CD14-positive monocyte (primary cell): Measurements from ENCODE around the gene DDI2. TPM values are rescaled to one million over a fixed set of nuclear protein-coding genes. Genes with fewer than 3 reads are reported as not detected.

Experiments
- DNase-seq, 3 donors: peaks; one replicate each; pipeline ENCODE4 v3.0.0-alpha.2; 2011 to 2022
- H2AFZ ChIP-seq: 2 replicates; pipeline ENCODE4 v1.6.0; 2012; ENCODE audit warnings: mild to moderate bottlenecking, low read depth, low read length, inconsistent platforms; ENCODE audit not compliant: insufficient read depth, poor library complexity, severe bottlenecking
- H3K27ac ChIP-seq, 2 donors: 1 replicate in 1 of 2; 2 replicates in 1 of 2; pipeline ENCODE4 v1.5.1; 2012 to 2013; ENCODE audit warnings: low read length in 2 of 2, control low read depth in 1 of 2, inconsistent platforms in 1 of 2, low read depth in 1 of 2, mild to moderate bottlenecking in 1 of 2
- H3K27me3 ChIP-seq, 2 donors: one replicate each; pipeline versions ENCODE4 v1.6.0 to v1.6.1; 2011 to 2013; ENCODE audit warnings: low read length in 2 of 2; ENCODE audit not compliant: control insufficient read depth in 2 of 2, insufficient read depth in 2 of 2
- H3K36me3 ChIP-seq, 2 donors: replicated peaks in 1 of 2; 1 replicate in 1 of 2; 2 replicates in 1 of 2; pipeline versions ENCODE4 v1.5.1 to v1.6.1; 2012 to 2013; ENCODE audit warnings: low read length in 2 of 2, control low read depth in 1 of 2, inconsistent platforms in 1 of 2, mild to moderate bottlenecking in 1 of 2; ENCODE audit not compliant: insufficient read depth in 2 of 2, control insufficient read depth in 1 of 2
- H3K4me1 ChIP-seq, 2 donors: 1 replicate in 1 of 2; 2 replicates in 1 of 2; pipeline versions ENCODE4 v1.5.1 to v1.6.1; 2012 to 2013; ENCODE audit warnings: low read length in 2 of 2, control low read depth in 1 of 2, inconsistent platforms in 1 of 2, mild to moderate bottlenecking in 1 of 2, moderate library complexity in 1 of 2; ENCODE audit not compliant: insufficient read depth in 2 of 2, control insufficient read depth in 1 of 2
- H3K4me2 ChIP-seq: replicated peaks from 2 replicates; pipeline ENCODE3; 2012; ENCODE audit warnings: low read length, moderate library complexity, mild to moderate bottlenecking; ENCODE audit not compliant: poor library complexity, severe bottlenecking; ENCODE audit errors: extremely low read depth
- H3K4me3 ChIP-seq, 3 experiments: fragments of 200-600 bp in 1 of 3; sonication (generic) in 1 of 3; replicated peaks in 1 of 3; 1 replicate in 2 of 3; 2 replicates in 1 of 3; pipeline ENCODE4 v1.5.1; 2011 to 2013; ENCODE audit warnings: low read length in 3 of 3, mild to moderate bottlenecking in 3 of 3, control low read depth in 2 of 3, low read depth in 2 of 3, inconsistent platforms in 1 of 3, moderate library complexity in 1 of 3
- H3K79me2 ChIP-seq: 2 replicates; pipeline ENCODE4 v1.6.0; 2012; ENCODE audit warnings: mild to moderate bottlenecking, control low read depth, inconsistent platforms, low read length, moderate library complexity; ENCODE audit not compliant: insufficient read depth
- H3K9ac ChIP-seq: 2 replicates; pipeline ENCODE4 v1.6.0; 2017; ENCODE audit warnings: low read length, mild to moderate bottlenecking; ENCODE audit not compliant: insufficient read depth, poor library complexity, severe bottlenecking
- H3K9me3 ChIP-seq, 2 donors: replicated peaks in 1 of 2; 1 replicate in 1 of 2; 2 replicates in 1 of 2; pipeline versions ENCODE4 v1.5.1 to v1.6.1; 2012 to 2013; ENCODE audit warnings: low read length in 2 of 2, control low read depth in 1 of 2; ENCODE audit not compliant: control insufficient read depth in 1 of 2, insufficient read depth in 1 of 2
- H4K20me1 ChIP-seq: 2 replicates; pipeline ENCODE4 v1.6.0; 2012; ENCODE audit warnings: mild to moderate bottlenecking, low read length, control low read depth, moderate library complexity; ENCODE audit not compliant: insufficient read depth
- H3K27ac Mint-ChIP-seq, 7 donors: one replicate each; pipeline ENCODE4 v1.8.0; 2020; ENCODE audit warnings: mild to moderate bottlenecking in 7 of 7, mixed read lengths in 7 of 7, moderate library complexity in 6 of 7, inconsistent platforms in 2 of 7
- H3K27me3 Mint-ChIP-seq, 3 donors: one replicate each; pipeline ENCODE4 v1.8.0; 2021 to 2022; ENCODE audit warnings: low read depth in 3 of 3, mild to moderate bottlenecking in 3 of 3, mixed read lengths in 3 of 3, moderate library complexity in 3 of 3, inconsistent platforms in 1 of 3
- H3K36me3 Mint-ChIP-seq, 2 donors: one replicate each; pipeline ENCODE4 v1.8.0; 2020; ENCODE audit warnings: mixed read lengths in 2 of 2, inconsistent platforms in 1 of 2, mild to moderate bottlenecking in 1 of 2
- H3K4me1 Mint-ChIP-seq: one replicate; pipeline ENCODE4 v1.8.0; 2020; ENCODE audit warnings: mild to moderate bottlenecking, mixed read lengths
- H3K4me3 Mint-ChIP-seq, 2 donors: one replicate each; pipeline ENCODE4 v1.8.0; 2020; ENCODE audit warnings: mild to moderate bottlenecking in 2 of 2, mixed read lengths in 2 of 2, moderate library complexity in 1 of 2
- H3K9me3 Mint-ChIP-seq, 7 donors: one replicate each; pipeline ENCODE4 v1.8.0; 2020 to 2022; ENCODE audit warnings: mixed read lengths in 7 of 7, mild to moderate bottlenecking in 6 of 7, moderate library complexity in 6 of 7, inconsistent platforms in 2 of 7
- WGBS: methylation state at CpG from one replicate; pipeline ENCODE4 v1.1.5; 2013; ENCODE audit warnings: missing lambda C conversion rate; ENCODE audit not compliant: insufficient coverage; 5-methylcytosine and 5-hydroxymethylcytosine counted together
- intact Hi-C, 2 donors: fragments of 100-400 bp; cut with micrococcal nuclease; formaldehyde crosslinking; loops; one replicate each; pipeline versions ENCODE4 v1.15.0 to v1.15.1; 2023
- polyA plus RNA-seq, 3 donors: library from polyadenylated mRNA; depleted of rRNA in 1 of 3; unstranded in 2 of 3; stranded (reverse) in 1 of 3; fragments of 300-500 nt in 2 of 3; fragments of >200 nt in 1 of 3; fragmentation: Illumina TruSeq in 2 of 3; gene quantifications; 1 replicate in 2 of 3; 2 replicates in 1 of 3; pipeline ENCODE4 v1.2.3, GENCODE V29; 2012 to 2021
- TF ChIP-seq, protein P1 (sequence below): fragments of 200-600 bp; IDR thresholded peaks from one replicate; pipeline ENCODE4 v1.8.0; 2022; ENCODE audit warnings: antibody characterized with exemption, mild to moderate bottlenecking

The DDI2 gene
- polyA plus RNA-seq, 3 donors, result 2.5 to 5.4 (median 3.2) TPM

DNA sequence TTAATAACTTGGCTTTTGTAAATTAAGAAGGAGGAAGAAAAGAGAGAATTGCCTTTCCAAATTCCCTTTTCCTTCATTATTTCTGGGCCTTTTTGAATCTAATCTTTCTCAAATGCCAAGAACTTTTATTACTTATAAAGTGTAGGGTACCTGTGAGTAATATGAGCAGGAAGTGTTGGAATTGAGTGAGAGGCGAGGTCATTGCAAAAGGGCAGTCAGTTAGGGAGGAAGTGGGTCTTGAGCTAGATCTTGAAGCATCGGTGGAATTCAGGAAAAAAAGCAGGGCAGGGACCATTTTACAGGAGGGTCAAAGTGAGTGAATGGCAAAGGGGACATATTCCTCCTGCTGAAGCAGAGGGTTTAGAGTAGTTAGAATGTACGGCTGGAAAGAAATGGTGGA lies 23.4 kb downstream of the DDI2 start:
- 33% methylated on average over 3 of the region's 3 CpGs for WGBS
- Mint-ChIP-seq H3K36me3 (peaks cover 81 to 93% of the 10 kb centered on the region in 2 donors), H3K27ac (peak overlapping the region in 2 of 7 donors; percentile 29 to 69)

DNA sequence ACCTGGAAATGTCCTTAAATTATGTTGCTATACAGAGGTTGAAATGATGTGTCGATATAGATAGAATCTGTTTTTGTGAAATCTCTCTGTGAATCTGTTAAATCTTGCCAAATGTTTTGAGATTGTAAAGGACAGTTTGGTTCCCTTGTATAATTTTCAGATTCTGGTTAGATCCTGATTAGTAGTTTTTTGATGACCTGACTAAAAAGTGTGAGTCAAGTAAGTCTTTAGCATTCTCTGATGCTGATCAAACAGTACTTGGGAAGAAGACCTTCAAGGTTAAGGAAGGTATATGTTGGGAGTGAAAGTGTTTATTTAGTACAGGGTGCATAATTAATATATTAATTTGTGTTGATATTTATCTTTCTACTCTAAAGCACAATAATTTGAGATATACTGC lies 32.7 kb downstream of the DDI2 start:
- Histone ChIP-seq H3K79me2 (no peaks in the 10 kb centered on the region), H2AFZ (no peak overlapping the region), H3K9ac (no peak overlapping the region), H3K4me1 (no peaks in the 10 kb centered on the region), H3K4me3 (no peak overlapping the region), H3K4me2 (no peak overlapping the region), H3K36me3 (peaks cover 75 to 89% of the 10 kb centered on the region in 2 donors), H3K27ac (no peak overlapping the region), H3K9me3 (no peaks in the 10 kb centered on the region), H3K27me3 (no peaks in the 10 kb centered on the region), H4K20me1 (no peaks in the 10 kb centered on the region)
- H3K4me3 Mint-ChIP-seq, result no peak overlapping the region
- WGBS, result 100% methylated on average over 1 of the region's 1 CpG
- peaks cover 66 to 89% of the 10 kb centered on the region in 2 donors for H3K36me3 Mint-ChIP-seq
- peak overlapping the region in 1 of 7 donors; percentile 50 for H3K27ac Mint-ChIP-seq
- no peaks in the 10 kb centered on the region for H3K27me3 Mint-ChIP-seq
- intact Hi-C loops, result no loop called here
- TF ChIP-seq, protein P1, sequence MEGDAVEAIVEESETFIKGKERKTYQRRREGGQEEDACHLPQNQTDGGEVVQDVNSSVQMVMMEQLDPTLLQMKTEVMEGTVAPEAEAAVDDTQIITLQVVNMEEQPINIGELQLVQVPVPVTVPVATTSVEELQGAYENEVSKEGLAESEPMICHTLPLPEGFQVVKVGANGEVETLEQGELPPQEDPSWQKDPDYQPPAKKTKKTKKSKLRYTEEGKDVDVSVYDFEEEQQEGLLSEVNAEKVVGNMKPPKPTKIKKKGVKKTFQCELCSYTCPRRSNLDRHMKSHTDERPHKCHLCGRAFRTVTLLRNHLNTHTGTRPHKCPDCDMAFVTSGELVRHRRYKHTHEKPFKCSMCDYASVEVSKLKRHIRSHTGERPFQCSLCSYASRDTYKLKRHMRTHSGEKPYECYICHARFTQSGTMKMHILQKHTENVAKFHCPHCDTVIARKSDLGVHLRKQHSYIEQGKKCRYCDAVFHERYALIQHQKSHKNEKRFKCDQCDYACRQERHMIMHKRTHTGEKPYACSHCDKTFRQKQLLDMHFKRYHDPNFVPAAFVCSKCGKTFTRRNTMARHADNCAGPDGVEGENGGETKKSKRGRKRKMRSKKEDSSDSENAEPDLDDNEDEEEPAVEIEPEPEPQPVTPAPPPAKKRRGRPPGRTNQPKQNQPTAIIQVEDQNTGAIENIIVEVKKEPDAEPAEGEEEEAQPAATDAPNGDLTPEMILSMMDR, result no peak
- no peaks in the 10 kb centered on the region for H3K4me1 Mint-ChIP-seq
- H3K9me3 Mint-ChIP-seq, result no peaks in the 10 kb centered on the region
- no peak for DNase-seq

More for the DNA sequence above, 23.4 kb downstream of the DDI2 start:
- H3K27ac ChIP-seq, result peak overlapping the region in 1 of 2 donors; percentile 48
- TF ChIP-seq, protein P1, result no peak
- no peak overlapping the region for H2AFZ ChIP-seq
- Mint-ChIP-seq H3K4me1 (peaks cover 6% of the 10 kb centered on the region), H3K27me3 (no peaks in the 10 kb centered on the region), H3K4me3 (no peak overlapping the region), H3K9me3 (no peaks in the 10 kb centered on the region)
- H3K79me2 ChIP-seq, result no peaks in the 10 kb centered on the region
- no peaks in the 10 kb centered on the region for H3K9me3 ChIP-seq
- no peaks in the 10 kb centered on the region for H3K4me1 ChIP-seq
- H3K9ac ChIP-seq, result no peak overlapping the region
- H3K4me3 ChIP-seq, result no peak overlapping the region
- no peak overlapping the region for H3K4me2 ChIP-seq
- intact Hi-C loops, result no loop called here
- no peaks in the 10 kb centered on the region for H3K27me3 ChIP-seq
- DNase-seq, result no peak
- H4K20me1 ChIP-seq, result peaks cover 6% of the 10 kb centered on the region
- H3K36me3 ChIP-seq, result peaks cover 79 to 97% of the 10 kb centered on the region in 2 donors
